ENCODE measurements around the gene MEGF11.

The MEGF11 gene

DNA sequence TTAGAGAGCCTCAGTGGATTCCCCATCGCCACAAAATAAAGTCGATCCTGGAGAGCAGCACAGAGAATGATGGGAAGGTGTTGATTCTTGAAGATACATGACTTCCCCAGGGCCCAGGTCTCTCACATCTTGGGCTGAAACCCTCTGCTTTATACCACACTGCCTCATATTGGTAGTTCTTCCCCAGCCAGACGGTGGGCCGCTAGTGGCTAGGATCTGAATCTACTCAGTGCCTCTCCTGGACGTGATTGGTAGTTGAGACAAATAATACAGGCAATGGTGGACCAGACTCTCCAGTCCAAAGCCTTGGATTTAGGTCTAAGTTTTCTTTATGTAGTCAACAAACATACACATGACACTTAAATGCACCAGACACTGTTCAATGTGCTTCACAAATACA, 334.6 kb downstream of the MEGF11 start:
- Histone ChIP-seq H3K9me3 (ENCODE audit: low read length) (no peaks in the 10 kb centered on the region), H3K4me3 (ENCODE audit: low read depth, low read length, poor library complexity, severe bottlenecking) (no peak overlapping the region), H2AFZ (ENCODE audit: low read length) (no peak overlapping the region), H3K9me2 (ENCODE audit: low read depth, low read length) (no peaks in the 10 kb centered on the region), H3K4me1 (ENCODE audit: insufficient read depth, low read length, severe bottlenecking) (peaks cover 52% of the 10 kb centered on the region), H3K36me3 (ENCODE audit: insufficient read depth, low read length) (peaks cover 30% of the 10 kb centered on the region), H3K9ac (ENCODE audit: low read length) (no peak overlapping the region), H3F3A (ENCODE audit: insufficient read depth, low read length) (no peaks in the 10 kb centered on the region), H4K20me1 (ENCODE audit: insufficient read depth, low read length) (no peaks in the 10 kb centered on the region), H3K27me3 (ENCODE audit: insufficient read depth, low read length) (no peaks in the 10 kb centered on the region), H3K27ac (ENCODE audit: low read depth, low read length, poor library complexity, severe bottlenecking) (no peak overlapping the region), H3K4me2 (ENCODE audit: low read length) (no peak overlapping the region), H3K79me2 (ENCODE audit: insufficient read depth, low read length) (no peaks in the 10 kb centered on the region)
- TF ChIP-seq EZH2 (IDR thresholded peaks at IDR 0.05; ENCODE audit: borderline replicate concordance, low read length), result no peak
- TF ChIP-seq, protein P1, sequence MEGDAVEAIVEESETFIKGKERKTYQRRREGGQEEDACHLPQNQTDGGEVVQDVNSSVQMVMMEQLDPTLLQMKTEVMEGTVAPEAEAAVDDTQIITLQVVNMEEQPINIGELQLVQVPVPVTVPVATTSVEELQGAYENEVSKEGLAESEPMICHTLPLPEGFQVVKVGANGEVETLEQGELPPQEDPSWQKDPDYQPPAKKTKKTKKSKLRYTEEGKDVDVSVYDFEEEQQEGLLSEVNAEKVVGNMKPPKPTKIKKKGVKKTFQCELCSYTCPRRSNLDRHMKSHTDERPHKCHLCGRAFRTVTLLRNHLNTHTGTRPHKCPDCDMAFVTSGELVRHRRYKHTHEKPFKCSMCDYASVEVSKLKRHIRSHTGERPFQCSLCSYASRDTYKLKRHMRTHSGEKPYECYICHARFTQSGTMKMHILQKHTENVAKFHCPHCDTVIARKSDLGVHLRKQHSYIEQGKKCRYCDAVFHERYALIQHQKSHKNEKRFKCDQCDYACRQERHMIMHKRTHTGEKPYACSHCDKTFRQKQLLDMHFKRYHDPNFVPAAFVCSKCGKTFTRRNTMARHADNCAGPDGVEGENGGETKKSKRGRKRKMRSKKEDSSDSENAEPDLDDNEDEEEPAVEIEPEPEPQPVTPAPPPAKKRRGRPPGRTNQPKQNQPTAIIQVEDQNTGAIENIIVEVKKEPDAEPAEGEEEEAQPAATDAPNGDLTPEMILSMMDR (IDR thresholded peaks at IDR 0.05; ENCODE audit: low read length), result no peak

DNA sequence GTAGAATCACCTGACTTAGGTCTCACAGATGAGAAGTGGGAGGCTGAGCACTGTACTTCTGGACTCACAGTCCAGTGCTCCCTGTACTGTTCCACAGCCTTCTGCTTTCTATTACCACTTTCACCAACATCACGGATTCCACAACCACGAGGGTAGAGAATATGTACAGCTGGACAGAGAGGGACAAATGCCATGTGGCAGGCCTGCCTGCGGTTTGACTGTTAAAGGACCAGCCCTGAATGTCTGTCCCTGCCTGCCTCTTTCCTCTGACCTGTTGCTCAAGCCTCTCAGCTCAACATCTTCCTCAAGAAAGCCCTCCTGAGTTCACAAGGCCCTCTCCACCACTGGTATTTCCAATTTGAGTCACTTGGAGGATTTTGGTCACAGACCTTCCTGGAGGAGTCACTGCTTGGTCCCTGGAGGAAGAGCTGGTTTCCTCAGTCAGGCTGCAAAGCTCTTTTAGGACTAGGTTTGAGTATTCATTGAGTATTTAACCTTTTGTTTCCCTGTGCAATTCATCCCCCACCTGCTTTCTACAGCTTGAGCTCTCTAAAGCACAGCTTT, 335.1 kb downstream of the MEGF11 start:
- Histone ChIP-seq H2AFZ (ENCODE audit: low read length) (no peak overlapping the region), H3K4me1 (ENCODE audit: insufficient read depth, low read length, severe bottlenecking) (peaks cover 52% of the 10 kb centered on the region), H3K79me2 (ENCODE audit: insufficient read depth, low read length) (no peaks in the 10 kb centered on the region), H3K4me3 (ENCODE audit: low read depth, low read length, poor library complexity, severe bottlenecking) (no peak overlapping the region), H3K27me3 (ENCODE audit: insufficient read depth, low read length) (no peaks in the 10 kb centered on the region), H3K9me3 (ENCODE audit: low read length) (no peaks in the 10 kb centered on the region), H3K36me3 (ENCODE audit: insufficient read depth, low read length) (peaks cover 35% of the 10 kb centered on the region), H4K20me1 (ENCODE audit: insufficient read depth, low read length) (no peaks in the 10 kb centered on the region), H3K9me2 (ENCODE audit: low read depth, low read length) (no peaks in the 10 kb centered on the region), H3F3A (ENCODE audit: insufficient read depth, low read length) (no peaks in the 10 kb centered on the region), H3K4me2 (ENCODE audit: low read length) (no peak overlapping the region), H3K27ac (ENCODE audit: low read depth, low read length, poor library complexity, severe bottlenecking) (peak overlapping the region; percentile 76), H3K9ac (ENCODE audit: low read length) (no peak overlapping the region)
- no peak for TF ChIP-seq EZH2 (IDR thresholded peaks at IDR 0.05; ENCODE audit: borderline replicate concordance, low read length)
- TF ChIP-seq, protein P1 (IDR thresholded peaks at IDR 0.05; ENCODE audit: low read length), result no peak

DNA sequence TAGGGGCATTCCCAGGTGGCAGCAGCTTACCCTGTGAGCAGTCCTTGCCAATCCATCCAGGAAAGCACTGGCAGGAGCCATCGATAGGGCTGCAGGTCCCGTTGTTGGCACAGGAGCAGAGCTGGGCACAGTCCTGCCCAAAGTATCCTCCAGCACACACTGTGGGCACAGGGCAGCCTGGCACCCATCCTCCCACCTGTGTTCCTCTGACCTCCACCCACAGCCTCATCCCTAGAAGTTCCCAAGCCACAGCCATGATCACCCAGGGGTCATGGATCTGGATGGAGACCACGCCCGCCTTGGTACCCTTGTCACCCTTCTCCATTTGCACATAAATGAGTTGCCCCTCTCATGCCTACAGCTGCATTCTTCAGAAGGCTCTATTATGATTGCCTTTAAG, 335.6 kb downstream of the MEGF11 start:
- H4K20me1 ChIP-seq (ENCODE audit: insufficient read depth, low read length), result no peaks in the 10 kb centered on the region
- H3F3A ChIP-seq (ENCODE audit: insufficient read depth, low read length), result no peaks in the 10 kb centered on the region
- H3K27ac ChIP-seq (ENCODE audit: low read depth, low read length, poor library complexity, severe bottlenecking), result peak overlapping the region; percentile 76
- no peaks in the 10 kb centered on the region for H3K27me3 ChIP-seq (ENCODE audit: insufficient read depth, low read length)
- H3K4me2 ChIP-seq (ENCODE audit: low read length), result no peak overlapping the region
- H3K9ac ChIP-seq (ENCODE audit: low read length), result no peak overlapping the region
- no peak overlapping the region for H3K4me3 ChIP-seq (ENCODE audit: low read depth, low read length, poor library complexity, severe bottlenecking)
- peaks cover 38% of the 10 kb centered on the region for H3K36me3 ChIP-seq (ENCODE audit: insufficient read depth, low read length)
- no peaks in the 10 kb centered on the region for H3K9me3 ChIP-seq (ENCODE audit: low read length)
- no peak overlapping the region for H2AFZ ChIP-seq (ENCODE audit: low read length)
- peaks cover 52% of the 10 kb centered on the region for H3K4me1 ChIP-seq (ENCODE audit: insufficient read depth, low read length, severe bottlenecking)
- H3K9me2 ChIP-seq (ENCODE audit: low read depth, low read length), result no peaks in the 10 kb centered on the region
- TF ChIP-seq, protein P1 (IDR thresholded peaks at IDR 0.05; ENCODE audit: low read length), result no peak
- TF ChIP-seq EZH2 (IDR thresholded peaks at IDR 0.05; ENCODE audit: borderline replicate concordance, low read length), result no peak
- H3K79me2 ChIP-seq (ENCODE audit: insufficient read depth, low read length), result no peaks in the 10 kb centered on the region
